Neuron (in vitro differentiated cells): Measurements from ENCODE around the gene AQP9.
"Not testable (repeated sequence)": the region's sequence is repeated elsewhere in the genome, so short reads cannot be mapped to it uniquely, and the experiment has no call there.

Source experiments
- H2AFZ ChIP-seq: one replicate; pipeline ENCODE4 v1.6.1; 2013; ENCODE audit warnings: low read depth, mild to moderate bottlenecking, inconsistent platforms, low read length, moderate library complexity
- H3K27me3 ChIP-seq: one replicate; pipeline ENCODE4 v1.6.1; 2013; ENCODE audit warnings: low read length; ENCODE audit not compliant: insufficient read depth
- H3K36me3 ChIP-seq: one replicate; pipeline ENCODE4 v1.6.1; 2013; ENCODE audit warnings: low read length; ENCODE audit not compliant: insufficient read depth
- H3K4me1 ChIP-seq: one replicate; pipeline ENCODE4 v1.6.1; 2013; ENCODE audit warnings: low read length; ENCODE audit not compliant: insufficient read depth
- H3K4me3 ChIP-seq: 2 replicates; pipeline ENCODE4 v1.5.1; 2013; ENCODE audit warnings: mild to moderate bottlenecking, low read length, moderate library complexity
- H3K9me3 ChIP-seq: one replicate; pipeline ENCODE4 v1.6.1; 2013; ENCODE audit warnings: low read length

The AQP9 gene

DNA sequence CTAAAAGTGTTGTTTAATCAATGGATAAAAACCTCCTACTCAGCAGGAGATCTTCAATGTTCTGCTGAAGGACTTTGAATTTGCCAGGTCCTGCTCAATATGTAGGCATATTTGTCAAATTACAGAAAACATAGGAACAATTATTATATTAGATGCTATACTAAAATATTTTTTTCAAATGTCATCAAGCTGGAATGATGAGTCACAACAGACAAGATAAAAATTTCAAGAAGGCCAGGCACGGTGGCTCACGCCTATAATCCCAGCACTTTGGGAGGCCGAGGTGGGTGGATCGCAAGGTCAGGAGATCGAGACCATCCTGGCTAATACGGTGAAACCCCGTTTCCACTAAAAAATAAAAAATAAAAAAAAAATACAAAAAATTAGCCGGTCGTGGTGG lies 68.0 kb downstream of the AQP9 start:
- H3K9me3 ChIP-seq = no peaks in the 10 kb centered on the region
- no peaks in the 10 kb centered on the region for H3K4me1 ChIP-seq
- H3K4me3 ChIP-seq = no peak overlapping the region
- no peaks in the 10 kb centered on the region for H3K36me3 ChIP-seq
- no peaks in the 10 kb centered on the region for H3K27me3 ChIP-seq
- H2AFZ ChIP-seq = no peak overlapping the region

DNA sequence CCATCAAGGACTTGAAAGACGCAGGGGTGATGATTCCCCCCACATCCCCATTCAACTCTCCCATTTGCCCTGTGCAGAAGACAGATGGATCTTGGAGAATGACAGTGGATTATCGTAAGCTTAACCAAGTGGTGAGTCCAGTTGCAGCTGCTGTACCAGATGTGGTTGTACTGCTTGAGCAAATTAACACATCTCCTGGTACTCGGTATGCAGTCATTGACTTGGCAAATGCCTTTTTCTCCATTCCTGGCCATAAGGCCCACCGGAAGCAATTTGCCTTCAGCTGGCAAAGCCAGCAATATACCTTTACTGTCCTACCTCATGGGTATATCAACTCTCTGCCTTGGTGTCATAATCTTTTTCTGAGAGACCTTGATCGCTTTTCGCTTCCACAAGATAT lies 70.0 kb downstream of the AQP9 start:
- not testable (repeated sequence) for H3K9me3 ChIP-seq, H3K4me3 ChIP-seq, H3K27me3 ChIP-seq, H3K4me1 ChIP-seq, H2AFZ ChIP-seq, H3K36me3 ChIP-seq

DNA sequence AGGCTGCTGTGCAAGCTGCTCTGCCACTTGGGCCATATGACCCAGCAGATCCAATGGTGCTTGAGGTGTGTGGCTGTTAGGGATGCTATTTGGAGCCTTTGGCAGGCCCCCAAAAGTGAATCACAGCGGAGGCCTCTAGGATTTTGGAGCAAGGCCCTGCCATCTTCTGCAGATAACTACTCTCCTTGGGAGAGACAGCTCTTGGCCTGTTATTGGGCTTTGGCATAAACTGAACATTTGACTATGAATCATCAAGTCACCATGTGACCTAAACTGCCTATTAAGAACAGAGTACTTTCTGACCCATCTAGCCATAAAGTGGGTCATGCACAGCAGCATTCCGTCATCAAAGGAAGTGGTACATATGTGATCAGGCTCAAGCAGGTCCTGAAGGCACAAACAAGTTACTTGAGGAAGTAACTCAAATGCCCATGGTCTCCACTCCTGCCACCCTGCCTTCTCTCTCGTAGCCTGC lies 70.9 kb downstream of the AQP9 start:
- not testable (repeated sequence) for H2AFZ ChIP-seq, H3K36me3 ChIP-seq, H3K9me3 ChIP-seq, H3K27me3 ChIP-seq, H3K4me3 ChIP-seq, H3K4me1 ChIP-seq

- not testable (repeated sequence) for H3K9me3 ChIP-seq, H3K4me1 ChIP-seq, H3K27me3 ChIP-seq, H3K4me3 ChIP-seq, H2AFZ ChIP-seq, H3K36me3 ChIP-seq
These were observed 71.8 kb downstream of the AQP9 start for GRCh38 chr15:58210031-58210430.

DNA sequence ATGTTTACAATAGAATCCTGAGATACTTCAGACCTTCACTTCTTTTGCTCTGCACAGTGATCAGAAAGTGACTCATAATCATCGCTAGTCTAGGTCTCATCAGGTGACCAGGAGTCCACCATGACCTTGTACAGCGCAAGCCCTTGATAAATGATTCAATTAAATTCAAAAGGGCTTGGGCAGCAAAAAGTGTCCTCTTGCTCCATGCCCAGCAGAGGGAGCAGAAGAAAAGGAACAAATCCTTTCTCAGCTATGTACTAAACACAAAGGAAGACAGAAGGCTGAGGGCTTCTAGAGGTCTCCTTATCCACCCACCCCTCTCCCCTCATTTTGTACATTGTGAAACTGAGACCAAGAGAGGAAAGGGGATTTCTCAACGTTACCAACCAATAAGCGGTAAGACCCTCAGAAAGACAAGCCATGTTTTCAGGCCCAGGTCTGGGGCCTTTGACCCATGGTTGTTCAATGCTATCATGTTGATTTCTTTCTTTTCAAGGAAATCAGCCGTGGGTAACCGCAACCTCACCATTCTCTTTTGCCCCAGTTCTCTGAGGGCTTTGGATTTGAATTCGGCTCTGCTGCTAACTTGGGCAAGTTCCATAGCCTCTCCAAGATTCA lies 74.8 kb downstream of the AQP9 start:
- Histone ChIP-seq H3K4me1 (no peaks in the 10 kb centered on the region), H3K9me3 (no peaks in the 10 kb centered on the region), H2AFZ (no peak overlapping the region), H3K4me3 (no peak overlapping the region), H3K36me3 (no peaks in the 10 kb centered on the region), H3K27me3 (no peaks in the 10 kb centered on the region)

GRCh38 chr15:58213587-58214338 lies 75.6 kb downstream of the AQP9 start:
- Histone ChIP-seq H3K27me3 (no peaks in the 10 kb centered on the region), H3K4me3 (no peak overlapping the region), H3K4me1 (no peaks in the 10 kb centered on the region), H2AFZ (no peak overlapping the region), H3K9me3 (no peaks in the 10 kb centered on the region), H3K36me3 (no peaks in the 10 kb centered on the region)

GRCh38 chr15:58214591-58215340 lies 76.6 kb downstream of the AQP9 start:
- H3K27me3 ChIP-seq = no peaks in the 10 kb centered on the region
- no peaks in the 10 kb centered on the region for H3K9me3 ChIP-seq
- no peak overlapping the region for H2AFZ ChIP-seq
- H3K4me1 ChIP-seq = no peaks in the 10 kb centered on the region
- no peak overlapping the region for H3K4me3 ChIP-seq
- H3K36me3 ChIP-seq = no peaks in the 10 kb centered on the region

DNA sequence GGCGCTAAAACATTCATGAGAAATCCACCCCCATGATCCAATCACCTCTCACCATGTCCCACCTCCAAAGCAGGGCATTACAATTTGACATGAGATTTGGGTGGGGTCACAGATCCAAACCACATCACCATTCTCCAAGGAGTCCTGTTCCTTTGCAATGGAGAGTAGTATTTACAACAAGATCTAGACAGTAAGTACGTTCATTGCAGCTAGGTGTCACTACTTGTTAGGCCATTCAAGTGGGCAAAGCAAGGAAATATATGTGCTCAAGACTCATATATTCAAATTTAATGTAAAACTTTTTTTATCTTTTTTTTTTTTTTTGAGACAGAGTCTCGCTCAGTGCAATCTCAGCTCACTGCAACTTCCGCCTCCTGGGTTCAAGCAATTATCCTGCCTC lies 79.3 kb downstream of the AQP9 start:
- no peak overlapping the region for H2AFZ ChIP-seq
- no peaks in the 10 kb centered on the region for H3K4me1 ChIP-seq
- H3K36me3 ChIP-seq = no peaks in the 10 kb centered on the region
- H3K9me3 ChIP-seq = no peaks in the 10 kb centered on the region
- H3K27me3 ChIP-seq = no peaks in the 10 kb centered on the region
- no peak overlapping the region for H3K4me3 ChIP-seq

GRCh38 chr15:58221591-58222241 lies 83.5 kb downstream of the AQP9 start:
- Histone ChIP-seq H3K36me3 (no peaks in the 10 kb centered on the region), H3K4me1 (no peaks in the 10 kb centered on the region), H3K4me3 (no peak overlapping the region), H2AFZ (no peak overlapping the region), H3K27me3 (no peaks in the 10 kb centered on the region), H3K9me3 (no peaks in the 10 kb centered on the region)

- Histone ChIP-seq H3K27me3 (no peaks in the 10 kb centered on the region), H3K4me3 (no peak overlapping the region), H2AFZ (no peak overlapping the region), H3K36me3 (no peaks in the 10 kb centered on the region), H3K4me1 (no peaks in the 10 kb centered on the region), H3K9me3 (no peaks in the 10 kb centered on the region)
These were observed 84.5 kb downstream of the AQP9 start for GRCh38 chr15:58222679-58223078.

- Histone ChIP-seq H3K4me1 (no peaks in the 10 kb centered on the region), H3K36me3 (no peaks in the 10 kb centered on the region), H2AFZ (no peak overlapping the region), H3K9me3 (no peaks in the 10 kb centered on the region), H3K4me3 (no peak overlapping the region), H3K27me3 (no peaks in the 10 kb centered on the region)
These were observed 85.3 kb downstream of the AQP9 start for GRCh38 chr15:58223432-58223831.

DNA sequence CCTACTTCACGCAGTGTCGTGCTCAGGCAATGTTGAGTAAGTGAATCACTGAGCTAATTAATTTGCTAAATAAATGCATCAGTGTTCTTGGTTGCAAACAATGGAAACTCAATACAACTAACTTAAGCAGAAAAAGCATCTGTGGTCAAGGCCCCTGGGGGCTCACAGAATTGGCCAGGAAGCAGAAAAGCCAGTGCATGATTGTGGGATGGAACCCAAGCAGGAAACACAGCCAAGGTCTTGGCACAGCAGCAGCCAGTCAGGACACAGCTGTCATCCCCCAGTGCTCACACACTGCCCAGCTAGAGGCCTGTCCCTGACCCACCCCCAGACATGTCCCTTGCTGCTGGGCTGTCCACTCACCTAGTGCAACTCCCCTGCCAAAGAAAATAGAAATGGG lies 85.9 kb downstream of the AQP9 start:
- H3K27me3 ChIP-seq = no peaks in the 10 kb centered on the region
- H3K4me1 ChIP-seq = peaks cover 4% of the 10 kb centered on the region
- no peaks in the 10 kb centered on the region for H3K36me3 ChIP-seq
- H3K9me3 ChIP-seq = no peaks in the 10 kb centered on the region
- no peak overlapping the region for H3K4me3 ChIP-seq
- no peak overlapping the region for H2AFZ ChIP-seq
